GM18951 (cell line): Measurements from ENCODE around the gene TNFSF10.
A peak's percentile ranks its signal among the peaks of the same experiment; 100 is the strongest.
"Not testable (repeated sequence)": the region's sequence is repeated elsewhere in the genome, so short reads cannot be mapped to it uniquely, and the experiment has no call there.

Experiments used
- POLR2A ChIP-seq: IDR thresholded peaks from 4 replicates; pipeline ENCODE4 v1.6.1; 2011; ENCODE audit warnings: mild to moderate bottlenecking; ENCODE audit not compliant: insufficient read length, insufficient read depth; ENCODE audit errors: extremely low read depth
- in situ Hi-C: fragments of 300-500 bp; cut with MboI; formaldehyde crosslinking; loops from one replicate; pipeline ENCODE4 v1.12.0; 2022; ENCODE audit warnings: low sequenced_read_pairs, mixed read lengths, inconsistent platforms; ENCODE audit not compliant: unreplicated experiment

Gene TNFSF10

DNA sequence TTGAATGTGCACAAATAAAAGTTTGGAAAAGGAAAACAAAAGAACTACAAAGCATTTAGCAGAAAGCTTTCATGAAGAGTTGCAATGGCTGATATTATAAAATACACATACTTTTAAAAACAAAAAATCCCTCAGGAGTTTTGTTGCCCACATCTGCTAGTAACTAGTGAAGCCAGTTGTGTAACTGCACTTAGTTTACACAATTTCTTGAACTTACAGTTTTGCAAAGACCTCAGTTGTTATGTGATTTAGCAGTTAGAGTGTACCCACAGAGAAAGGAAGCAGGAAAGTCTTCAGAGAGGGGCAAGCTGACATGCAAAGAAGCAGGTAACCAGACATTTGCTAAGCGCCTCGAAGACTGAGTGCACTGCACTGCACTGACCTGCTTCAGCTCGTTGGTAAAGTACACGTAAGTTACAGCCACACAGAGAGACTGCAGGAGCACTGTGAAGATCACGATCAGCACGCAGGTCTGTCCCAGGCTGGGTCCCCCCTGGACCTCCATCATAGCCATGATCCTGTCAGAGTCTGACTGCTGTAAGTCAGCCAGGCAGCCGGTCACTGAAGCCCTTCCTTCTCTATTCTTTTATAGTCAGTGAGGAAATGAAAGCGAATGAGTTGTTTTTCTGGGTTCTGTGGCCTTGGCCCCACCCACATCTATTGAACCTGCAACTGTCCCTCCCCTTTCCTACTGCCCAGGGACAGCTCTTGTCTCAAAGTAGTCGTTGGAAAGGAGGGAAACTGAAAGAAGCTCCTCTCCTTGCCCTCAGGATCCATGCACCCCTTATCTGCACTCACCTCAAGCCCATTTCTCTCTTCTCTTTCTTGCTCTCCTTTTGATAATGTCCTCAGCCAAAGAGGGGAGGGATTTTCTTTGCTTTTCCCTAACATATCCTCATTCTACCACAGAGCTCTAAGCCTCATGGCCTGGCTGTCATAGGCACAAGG lies at the start of gene TNFSF10:
TNFSF10 (minus strand) TSS at position 560 of the 948 bp plus-strand sequence; CDS start at position 514, 46 bp downstream.
- in situ Hi-C loops: no loop called here
- peak; percentile 92 for TF ChIP-seq POLR2A

DNA sequence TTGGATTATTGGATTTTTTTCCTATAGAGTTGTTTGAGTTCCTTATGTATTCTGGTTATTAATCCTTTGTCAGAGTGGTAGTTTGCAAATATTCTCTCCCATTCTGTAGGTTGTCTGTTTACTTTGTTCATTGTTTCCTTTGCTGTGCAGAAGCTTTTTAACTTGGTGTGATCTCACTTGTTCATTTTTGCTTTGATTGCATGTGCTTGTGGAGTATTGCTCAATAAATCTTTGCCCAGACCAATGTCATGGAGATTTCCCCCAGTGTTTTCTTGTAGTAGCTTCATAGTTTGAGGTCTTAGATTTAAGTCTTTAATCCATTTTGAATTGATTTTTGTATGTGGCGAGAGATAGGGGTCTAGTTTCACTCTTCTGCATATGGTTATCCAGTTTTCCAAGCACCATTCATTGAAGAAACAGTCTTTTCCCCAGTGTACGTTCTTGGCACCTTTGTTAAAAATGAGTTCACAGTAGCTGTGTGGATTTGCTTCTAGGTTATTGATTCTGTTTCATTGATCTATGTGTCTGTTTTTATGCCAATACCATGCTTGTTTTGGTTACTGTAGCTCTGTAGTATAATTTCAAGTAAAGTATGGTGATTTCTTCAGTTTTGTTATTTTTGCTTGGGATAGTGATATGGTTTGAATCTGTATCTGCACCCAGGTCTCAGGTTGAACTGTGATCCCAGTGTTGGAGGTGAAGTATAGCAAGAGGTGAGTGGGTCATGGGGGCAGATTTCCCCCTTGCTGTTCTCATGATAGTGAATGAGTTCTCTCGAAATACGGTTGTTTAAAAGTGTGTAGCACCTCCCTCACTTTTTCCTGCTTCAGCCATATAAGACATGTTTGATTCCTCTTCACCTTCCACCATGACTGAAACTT lies 46.1 kb upstream of the TNFSF10 start:
- in situ Hi-C loops: no loop called here

DNA sequence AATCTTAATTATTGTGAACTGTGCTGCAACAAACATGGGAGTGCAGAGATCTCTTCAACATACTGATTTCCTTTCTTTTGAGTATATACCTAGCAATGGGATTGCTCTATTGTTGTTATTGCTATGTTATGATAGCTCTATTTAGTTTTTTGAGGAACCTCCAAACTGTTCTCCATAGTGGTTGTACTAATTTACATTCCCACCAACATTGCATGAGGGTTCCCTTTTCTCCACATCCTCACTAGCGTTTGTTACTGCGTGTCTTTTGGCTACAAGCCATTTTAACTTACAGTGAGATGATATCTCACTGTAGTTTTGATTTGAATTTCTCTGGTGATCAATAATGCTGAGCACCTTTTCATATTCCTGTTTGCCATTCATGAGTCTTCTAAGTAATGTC lies 45.5 kb upstream of the TNFSF10 start:
- no peak for TF ChIP-seq POLR2A
- in situ Hi-C loops: no loop called here

More for the DNA sequence above, 46.1 kb upstream of the TNFSF10 start:
- TF ChIP-seq POLR2A: no peak

DNA sequence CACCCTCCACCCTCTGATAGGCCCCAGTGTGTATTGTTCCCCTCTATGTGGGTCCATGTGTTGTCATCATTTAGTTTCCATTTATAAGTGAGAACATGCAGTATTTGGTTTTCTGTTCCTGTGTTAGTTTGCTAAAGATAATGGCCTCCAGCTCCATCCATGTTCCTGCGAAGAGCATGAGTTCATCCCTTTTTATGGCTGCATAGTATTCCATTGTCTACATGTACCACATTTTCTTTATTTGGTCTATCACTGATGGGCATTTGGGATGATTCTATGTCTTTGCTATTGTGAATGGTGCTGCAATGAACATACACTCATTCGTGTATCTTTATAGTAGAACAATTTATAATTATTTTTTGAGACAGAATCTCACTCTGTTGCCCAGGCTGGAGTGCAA lies 43.6 kb upstream of the TNFSF10 start:
- in situ Hi-C loops: not testable (repeated sequence)

DNA sequence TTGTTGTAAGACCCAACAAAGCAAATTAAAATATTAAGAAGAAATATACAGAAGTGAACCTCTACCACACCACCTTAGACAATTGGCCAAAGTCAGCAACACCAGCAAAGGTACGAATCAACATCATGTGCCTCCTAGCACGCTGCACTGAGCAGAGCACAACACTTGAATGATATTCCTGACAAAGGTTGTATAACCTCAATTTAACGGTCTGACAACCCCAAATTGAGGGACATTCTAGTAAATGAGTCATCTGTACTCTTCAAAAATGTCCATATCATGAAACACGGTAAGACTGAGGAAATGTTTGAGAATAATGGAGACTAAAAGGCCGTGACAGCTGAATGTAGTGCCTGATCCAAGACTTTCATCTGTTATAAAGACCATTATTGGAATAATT lies 41.3 kb upstream of the TNFSF10 start:
- in situ Hi-C loops: no loop called here
- no peak for TF ChIP-seq POLR2A

DNA sequence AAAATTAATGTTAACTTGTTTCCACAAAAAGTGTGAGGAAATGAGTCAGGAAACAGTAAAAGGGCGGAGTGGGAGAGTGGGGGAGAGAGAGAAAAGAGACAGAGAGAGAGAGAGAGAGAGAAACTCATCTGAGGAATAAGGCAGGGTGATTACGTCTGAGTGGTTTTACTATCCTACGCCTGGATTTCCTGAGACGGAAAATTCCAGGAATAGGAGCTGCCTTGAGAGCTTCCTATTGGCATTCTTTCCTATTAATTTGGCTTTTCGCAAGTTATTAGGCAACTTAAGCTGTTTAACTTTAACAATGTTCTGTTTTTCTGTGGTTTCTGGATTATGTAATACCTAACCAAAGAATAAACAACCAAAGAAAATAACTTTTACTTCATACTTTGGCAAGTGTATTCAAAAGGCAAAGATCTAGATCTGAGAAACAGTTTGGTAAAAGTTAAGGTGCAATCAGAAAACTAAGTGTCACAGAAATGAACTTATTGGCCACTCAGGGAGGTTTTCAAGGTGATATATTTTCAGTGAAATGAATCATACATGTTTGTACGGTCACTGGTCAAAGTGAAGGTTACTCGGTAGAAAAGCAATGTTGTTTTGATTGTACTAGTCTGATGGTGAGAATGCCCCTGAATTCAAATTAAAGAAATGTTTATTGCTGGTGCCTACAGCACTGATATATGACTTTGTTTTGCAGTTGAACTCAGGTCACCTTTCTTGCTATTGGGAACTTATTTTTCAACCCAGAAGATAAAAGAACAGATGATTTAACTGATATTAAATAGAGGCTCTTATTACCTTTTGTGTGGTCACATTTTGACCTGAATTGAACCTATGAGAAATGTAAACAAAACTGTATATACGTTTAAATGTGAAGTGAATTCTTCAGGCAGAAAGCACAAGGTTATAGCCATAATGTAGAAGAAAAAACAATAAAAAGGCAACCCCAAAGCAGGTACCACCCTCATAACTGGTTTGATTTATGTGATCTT lies 39.9 kb upstream of the TNFSF10 start:
- in situ Hi-C loops: no loop called here
- TF ChIP-seq POLR2A: no peak

DNA sequence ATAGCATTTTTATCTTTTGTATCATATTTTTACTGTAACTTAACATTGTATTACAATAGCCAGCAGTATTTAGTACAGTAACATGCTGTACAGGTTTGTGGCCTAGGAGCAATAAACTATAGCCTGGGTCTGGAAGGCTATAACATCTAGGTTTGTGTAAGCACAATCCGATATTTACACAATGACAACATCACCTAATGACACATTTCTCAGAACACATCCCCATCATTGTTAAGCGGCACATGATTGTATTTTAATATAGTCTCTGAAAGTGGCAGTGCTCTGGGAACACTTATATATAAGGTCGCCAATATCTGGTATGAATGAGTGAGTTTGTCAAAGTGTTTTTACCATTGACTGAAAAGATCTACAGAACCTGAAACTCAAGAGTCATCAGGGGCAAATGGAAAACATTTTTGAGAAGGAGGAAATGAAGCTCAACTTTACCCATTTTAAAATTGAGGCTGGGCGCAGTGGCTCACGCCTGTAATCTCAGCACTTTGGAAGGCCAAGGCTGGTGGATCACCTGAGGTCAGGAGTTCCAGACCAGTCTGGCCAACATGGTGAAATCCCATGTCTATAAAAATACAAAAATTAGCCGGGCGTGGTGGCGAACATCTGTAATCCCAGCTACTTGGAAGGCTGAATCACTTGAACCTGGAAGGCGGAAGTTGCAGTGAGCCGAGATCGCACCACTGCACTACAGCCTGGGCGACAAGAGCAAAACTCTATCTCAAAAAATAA lies 38.8 kb upstream of the TNFSF10 start:
- no peak for TF ChIP-seq POLR2A
- in situ Hi-C loops: no loop called here

DNA sequence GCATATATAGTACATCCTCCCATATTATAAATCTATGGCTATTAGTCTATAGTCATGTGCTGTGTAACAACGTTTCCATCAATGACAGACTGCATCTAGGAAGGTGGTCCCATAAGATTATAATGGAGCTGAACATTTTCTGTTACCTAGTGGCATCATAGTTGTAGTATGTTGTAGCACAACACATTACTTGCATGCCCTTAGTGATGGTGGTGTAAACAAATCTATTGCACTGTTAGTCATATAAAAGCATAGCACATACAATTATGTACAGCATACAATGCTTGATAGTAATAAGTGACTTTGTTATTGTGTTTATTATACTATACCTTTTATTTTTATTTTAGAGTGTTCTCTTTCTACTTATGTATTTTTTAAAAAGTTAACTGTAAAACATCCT lies 37.4 kb upstream of the TNFSF10 start:
- no peak for TF ChIP-seq POLR2A
- in situ Hi-C loops: no loop called here

DNA sequence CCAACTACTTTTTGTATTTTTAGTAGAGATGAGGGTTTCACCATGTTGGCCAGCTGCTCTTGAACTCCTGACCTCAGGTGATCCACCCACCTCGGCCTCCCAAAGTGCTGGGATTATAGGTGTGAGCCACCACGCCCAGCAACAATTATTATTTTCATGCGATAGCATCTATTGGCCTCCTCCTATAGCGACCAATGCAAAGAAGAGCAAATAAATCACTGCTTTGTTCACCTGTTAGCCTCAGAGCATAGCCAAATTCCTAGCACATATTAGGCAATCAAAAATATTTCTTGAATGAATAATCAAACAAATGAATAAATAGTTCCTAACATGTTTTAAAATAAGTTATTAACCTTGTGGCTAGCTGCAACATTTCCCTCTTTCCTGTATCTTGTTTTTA lies 36.8 kb upstream of the TNFSF10 start:
- no peak for TF ChIP-seq POLR2A
- in situ Hi-C loops: no loop called here

DNA sequence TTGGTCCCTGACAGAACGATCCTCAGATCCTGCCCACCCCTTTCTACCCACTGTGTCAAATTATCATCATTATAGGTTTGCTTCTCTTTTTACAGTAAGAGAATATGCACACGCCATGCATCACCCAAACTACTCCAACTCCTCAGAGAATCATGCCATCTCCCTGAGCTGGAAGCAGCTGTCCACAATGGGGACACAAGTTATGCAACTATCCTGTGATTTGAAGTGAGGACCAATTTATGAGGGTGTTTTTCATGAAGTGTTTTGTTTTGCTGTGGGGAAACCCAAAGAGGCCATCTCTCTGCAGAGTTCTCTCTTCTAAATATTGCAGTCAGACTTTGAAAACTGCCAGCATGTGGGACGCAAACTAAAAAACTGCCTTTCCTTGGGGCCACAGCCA lies 35.8 kb upstream of the TNFSF10 start:
- in situ Hi-C loops: no loop called here
- no peak for TF ChIP-seq POLR2A

DNA sequence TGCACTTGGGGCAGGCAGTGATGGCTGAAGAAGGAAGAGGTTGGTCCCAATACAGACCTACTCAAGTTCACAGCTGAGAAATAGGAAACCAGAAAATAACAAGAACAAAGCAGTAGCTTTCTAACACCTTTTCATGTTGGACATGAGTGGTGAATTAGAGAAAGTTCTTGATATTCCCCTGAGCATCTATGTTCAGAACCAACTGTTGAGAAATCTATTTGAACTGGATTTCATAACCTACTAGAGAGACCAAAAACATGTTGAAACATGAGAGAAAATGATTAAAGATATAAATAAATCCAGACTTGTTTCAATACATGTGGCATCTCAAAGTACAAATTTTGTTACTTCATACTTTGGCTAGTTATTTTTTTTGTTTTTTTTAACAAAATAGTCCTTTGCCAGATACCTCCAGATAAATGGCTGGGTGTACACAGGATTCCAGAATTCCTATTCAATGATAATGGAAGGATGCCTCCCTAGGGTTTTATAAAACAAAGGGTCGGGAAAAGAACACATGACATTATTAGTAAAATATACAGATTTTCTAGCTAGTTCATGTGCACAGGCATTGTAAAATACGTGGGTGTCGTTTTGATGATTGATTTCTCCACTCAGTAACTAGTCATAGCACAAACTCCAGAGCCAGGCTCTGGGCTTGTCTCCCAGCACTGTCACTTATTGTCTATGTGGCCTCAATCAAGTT lies 34.4 kb upstream of the TNFSF10 start:
- in situ Hi-C loops: no loop called here
- no peak for TF ChIP-seq POLR2A
